ENCODE measurements around the gene YTHDF2. TPM values are rescaled to one million over a fixed set of nuclear protein-coding genes. Genes with fewer than 3 reads are reported as not detected.
A peak's percentile ranks its signal among the peaks of the same experiment; 100 is the strongest.

Gene YTHDF2
- total and polyA plus RNA-seq, 2 of the 13 experiments (the other 11 are each of a cell fraction or from before 2014, with no cell fraction given), result 48.4 to 59.6 TPM

DNA sequence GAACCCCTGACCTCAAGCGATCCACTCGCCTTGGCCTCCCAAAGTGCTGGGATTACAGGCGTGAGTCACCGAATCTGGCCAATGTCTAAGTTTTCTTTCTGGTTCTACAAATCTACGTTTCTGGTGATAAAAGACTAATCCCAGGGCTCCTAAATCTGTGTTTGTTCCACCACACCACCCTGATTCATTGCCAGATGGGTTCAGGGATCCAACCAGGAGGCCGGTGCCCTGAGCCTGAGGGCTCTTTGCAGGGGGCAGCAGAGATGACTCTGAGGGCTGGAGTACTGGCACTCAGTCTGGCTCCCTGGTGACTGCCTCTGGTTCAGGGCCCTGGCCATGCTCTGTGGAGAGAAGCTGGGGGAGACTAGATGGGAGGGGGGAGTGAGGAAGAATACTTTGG lies 64.7 kb downstream of the YTHDF2 start:
- no peaks in the 10 kb centered on the region for H3K36me3 ChIP-seq (replicated peaks in 1 of 2; ENCODE audit: control insufficient read depth in 1 of 2, insufficient read depth in 2 of 2, low read length in 2 of 2)
- H3K4me3 ChIP-seq (replicated peaks in 1 of 3; ENCODE audit: insufficient read depth in 1 of 3, low read depth in 2 of 3, low read length in 3 of 3), result no peak overlapping the region
- no peak for FAIRE-seq
- TF ChIP-seq, protein P1, sequence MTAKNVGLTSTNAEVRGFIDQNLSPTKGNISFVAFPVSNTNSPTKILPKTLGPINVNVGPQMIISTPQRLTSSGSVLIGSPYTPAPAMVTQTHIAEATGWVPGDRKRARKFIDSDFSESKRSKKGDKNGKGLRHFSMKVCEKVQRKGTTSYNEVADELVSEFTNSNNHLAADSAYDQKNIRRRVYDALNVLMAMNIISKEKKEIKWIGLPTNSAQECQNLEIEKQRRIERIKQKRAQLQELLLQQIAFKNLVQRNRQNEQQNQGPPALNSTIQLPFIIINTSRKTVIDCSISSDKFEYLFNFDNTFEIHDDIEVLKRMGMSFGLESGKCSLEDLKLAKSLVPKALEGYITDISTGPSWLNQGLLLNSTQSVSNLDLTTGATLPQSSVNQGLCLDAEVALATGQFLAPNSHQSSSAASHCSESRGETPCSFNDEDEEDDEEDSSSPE (CRISPR knock-in tag; IDR thresholded peaks at IDR 0.05), result no peak
- no peak for TF ChIP-seq BORCS8-MEF2B (CRISPR knock-in tag; IDR thresholded peaks at IDR 0.05)
- TF ChIP-seq, protein P2, sequence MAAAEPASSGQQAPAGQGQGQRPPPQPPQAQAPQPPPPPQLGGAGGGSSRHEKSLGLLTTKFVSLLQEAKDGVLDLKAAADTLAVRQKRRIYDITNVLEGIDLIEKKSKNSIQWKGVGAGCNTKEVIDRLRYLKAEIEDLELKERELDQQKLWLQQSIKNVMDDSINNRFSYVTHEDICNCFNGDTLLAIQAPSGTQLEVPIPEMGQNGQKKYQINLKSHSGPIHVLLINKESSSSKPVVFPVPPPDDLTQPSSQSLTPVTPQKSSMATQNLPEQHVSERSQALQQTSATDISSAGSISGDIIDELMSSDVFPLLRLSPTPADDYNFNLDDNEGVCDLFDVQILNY (CRISPR knock-in tag; conservative IDR thresholded peaks at IDR 0.05), result no peak
- no peak for TF ChIP-seq ZNF672 (CRISPR knock-in tag; IDR thresholded peaks at IDR 0.05)
- TF ChIP-seq POLR2G (IDR thresholded peaks at IDR 0.05; ENCODE audit: low read depth, low read length), result no peak
- no peak for TF ChIP-seq MXI1 (IDR thresholded peaks at IDR 0.05; ENCODE audit: borderline replicate concordance, low read depth, low read length)
- no peak for TF ChIP-seq ZNF775 (CRISPR knock-in tag; IDR thresholded peaks at IDR 0.05; ENCODE audit: borderline replicate concordance)
- no peak for TF ChIP-seq ZNF446 (CRISPR knock-in tag; IDR thresholded peaks at IDR 0.05)
- TF ChIP-seq ZNF235 (CRISPR knock-in tag; IDR thresholded peaks at IDR 0.05; ENCODE audit: borderline replicate concordance), result no peak
- TF ChIP-seq HOXA9 (CRISPR knock-in tag; IDR thresholded peaks at IDR 0.05; ENCODE audit: borderline replicate concordance), result no peak
- TF ChIP-seq, protein P3, sequence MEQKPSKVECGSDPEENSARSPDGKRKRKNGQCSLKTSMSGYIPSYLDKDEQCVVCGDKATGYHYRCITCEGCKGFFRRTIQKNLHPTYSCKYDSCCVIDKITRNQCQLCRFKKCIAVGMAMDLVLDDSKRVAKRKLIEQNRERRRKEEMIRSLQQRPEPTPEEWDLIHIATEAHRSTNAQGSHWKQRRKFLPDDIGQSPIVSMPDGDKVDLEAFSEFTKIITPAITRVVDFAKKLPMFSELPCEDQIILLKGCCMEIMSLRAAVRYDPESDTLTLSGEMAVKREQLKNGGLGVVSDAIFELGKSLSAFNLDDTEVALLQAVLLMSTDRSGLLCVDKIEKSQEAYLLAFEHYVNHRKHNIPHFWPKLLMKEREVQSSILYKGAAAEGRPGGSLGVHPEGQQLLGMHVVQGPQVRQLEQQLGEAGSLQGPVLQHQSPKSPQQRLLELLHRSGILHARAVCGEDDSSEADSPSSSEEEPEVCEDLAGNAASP (CRISPR knock-in tag; IDR thresholded peaks at IDR 0.05; ENCODE audit: borderline replicate concordance), result no peak
- no peak for TF ChIP-seq NRL (CRISPR knock-in tag; IDR thresholded peaks at IDR 0.05; ENCODE audit: borderline replicate concordance)
- no peak for TF ChIP-seq ZNF282 (IDR thresholded peaks at IDR 0.05; ENCODE audit: partially characterized antibody)
- no peak for TF ChIP-seq MEIS2 (CRISPR knock-in tag; IDR thresholded peaks at IDR 0.05)
- TF ChIP-seq ZNF780A (CRISPR knock-in tag; IDR thresholded peaks at IDR 0.05), result no peak
- no peak for TF ChIP-seq CBX2 (IDR thresholded peaks at IDR 0.05; ENCODE audit: low read depth, low read length)
- no peak for TF ChIP-seq CBX2 (CRISPR knock-in tag; IDR thresholded peaks at IDR 0.05; ENCODE audit: low read depth)
- TF ChIP-seq POGZ (CRISPR knock-in tag; IDR thresholded peaks at IDR 0.05), result no peak
- TF ChIP-seq, protein P4, sequence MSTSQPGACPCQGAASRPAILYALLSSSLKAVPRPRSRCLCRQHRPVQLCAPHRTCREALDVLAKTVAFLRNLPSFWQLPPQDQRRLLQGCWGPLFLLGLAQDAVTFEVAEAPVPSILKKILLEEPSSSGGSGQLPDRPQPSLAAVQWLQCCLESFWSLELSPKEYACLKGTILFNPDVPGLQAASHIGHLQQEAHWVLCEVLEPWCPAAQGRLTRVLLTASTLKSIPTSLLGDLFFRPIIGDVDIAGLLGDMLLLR (CRISPR knock-in tag; IDR thresholded peaks at IDR 0.05), result no peak
- no peak for TF ChIP-seq MEF2D (CRISPR knock-in tag; IDR thresholded peaks at IDR 0.05)
- no peak for TF ChIP-seq ZNF766 (CRISPR knock-in tag; IDR thresholded peaks at IDR 0.05; ENCODE audit: borderline replicate concordance)
- H2AFZ ChIP-seq (ENCODE audit: low read length), result no peak overlapping the region
- H3K27ac ChIP-seq (ENCODE audit: extremely low read length, insufficient read depth, low read length), result no peak overlapping the region
- in situ Hi-C loops (cut with HindIII; ENCODE audit: extremely low pct_ligation_motif_present, low pct_unique_long_range_greater_than_20kb), result no loop called here
- ChIA-PET POLR2A (no interaction called here), CTCF (ENCODE audit: low intra/inter-chr PET ratio, low total read pairs) (no interaction called here)
- no peaks in the 10 kb centered on the region for H3K9me3 ChIP-seq (ENCODE audit: low read length)
- no TSS peak for BruUV-seq (replicated peaks)
- no peak overlapping the region for H3K9ac ChIP-seq (ENCODE audit: insufficient read depth, low read depth, low read length)
- no peaks in the 10 kb centered on the region for H3K79me2 ChIP-seq (ENCODE audit: insufficient read depth, low read length)
- DNase-seq (ENCODE audit: low spot score), result no peak
- no peaks in the 10 kb centered on the region for H4K20me1 ChIP-seq (ENCODE audit: insufficient read depth, low read length)
- no peaks in the 10 kb centered on the region; a peak in 2 of 5 replicates for H3K27me3 ChIP-seq (ENCODE audit: control insufficient read depth in 1 of 2, insufficient read depth in 2 of 2, low read length in 2 of 2)
- peak; percentile 33; the same call in 1 of the 3 replicates for ATAC-seq
- 44% methylated on average over 5 of the region's 6 CpGs for WGBS (ENCODE audit: low lambda C conversion rate)
- peaks cover 10% of the 10 kb centered on the region for H3K4me1 ChIP-seq (ENCODE audit: insufficient read depth, low read length)
- intact Hi-C loops (cut with micrococcal nuclease; ENCODE audit: unreplicated experiment), result no loop called here
- 0 out of 2 replicates have a peak overlapping the region, but pooled peaks have one; percentile 3 for H3K4me2 ChIP-seq (ENCODE audit: low read depth, low read length)

All from HepG2 (cell line).